ENCODE measurements around the gene LRRN3.

LRRN3 gene

GRCh38 chr7:111172564-111173257 is 81.8 kb downstream of the LRRN3 start:
- no peak for DNase-seq (ENCODE audit: low read depth)

GRCh38 chr7:111173528-111173927 is 82.6 kb downstream of the LRRN3 start:
- DNase-seq (ENCODE audit: low read depth) = no peak

GRCh38 chr7:111173990-111174389 is 83.1 kb downstream of the LRRN3 start:
- DNase-seq (ENCODE audit: low read depth) = no peak

- DNase-seq (ENCODE audit: low read depth) = no peak
Measured at GRCh38 chr7:111174510-111174909, 83.6 kb downstream of the LRRN3 start.
